HCEC 1CT (cell line): ENCODE results near the gene ZMYND19.
"Not testable (repeated sequence)": the region's sequence is repeated elsewhere in the genome, so short reads cannot be mapped to it uniquely, and the experiment has no call there.

Source experiments
- DNase-seq: peaks from one replicate; pipeline ENCODE4 v3.0.0-alpha.2; 2017

Gene ZMYND19

DNA sequence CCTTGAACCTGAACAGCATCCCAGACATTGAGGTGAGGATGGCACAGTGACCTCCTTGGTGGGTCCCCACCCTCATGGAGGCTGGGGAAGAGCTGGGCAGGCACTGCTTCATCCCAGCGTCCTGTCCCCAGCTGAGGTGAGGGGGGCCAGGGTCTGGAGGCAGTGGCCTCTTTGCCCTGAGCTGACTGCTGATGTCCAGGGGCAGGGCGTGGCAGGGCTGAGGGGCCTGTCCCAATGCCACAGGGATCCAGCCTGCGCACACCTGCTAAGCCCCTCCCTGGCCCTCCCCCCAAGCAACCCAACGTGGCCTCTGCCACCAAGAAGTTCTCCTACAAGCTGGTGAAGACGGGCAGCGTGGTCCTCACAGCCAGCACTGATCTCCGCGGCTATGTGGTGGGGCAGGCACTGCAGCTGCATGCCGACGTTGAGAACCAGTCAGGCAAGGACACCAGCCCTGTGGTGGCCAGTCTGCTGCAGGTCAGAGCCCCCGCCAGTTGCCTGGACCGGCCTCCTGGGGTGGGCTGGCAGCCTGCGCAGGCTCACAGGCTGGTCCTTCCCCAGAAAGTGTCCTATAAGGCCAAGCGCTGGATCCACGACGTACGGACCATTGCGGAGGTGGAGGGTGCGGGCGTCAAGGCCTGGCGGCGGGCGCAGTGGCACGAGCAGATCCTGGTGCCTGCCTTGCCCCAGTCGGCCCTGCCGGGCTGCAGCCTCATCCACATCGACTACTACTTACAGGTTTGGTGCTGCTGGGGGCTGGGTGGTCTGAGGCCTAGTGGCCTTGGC is 23.6 kb upstream of the ZMYND19 start:
- no peak for DNase-seq

DNA sequence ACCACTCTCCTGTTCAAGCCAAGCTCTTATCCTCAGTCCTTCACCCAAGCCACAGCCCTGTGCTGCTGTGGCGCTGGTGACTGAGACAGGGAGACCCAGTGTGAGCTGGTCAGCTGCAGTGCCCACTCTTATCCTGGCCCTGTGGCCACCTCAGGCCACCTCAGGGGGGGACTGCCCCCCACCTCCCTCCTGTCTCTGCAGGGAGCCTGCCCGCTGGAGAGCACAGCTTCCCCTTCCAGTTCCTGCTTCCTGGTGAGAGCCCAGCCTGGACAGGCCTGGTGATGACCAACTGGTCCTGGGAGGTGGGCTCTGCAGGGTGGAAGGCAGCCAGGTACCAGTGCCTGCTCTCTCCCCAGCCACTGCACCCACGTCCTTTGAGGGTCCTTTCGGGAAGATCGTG is 22.9 kb upstream of the ZMYND19 start:
- no peak for DNase-seq

DNA sequence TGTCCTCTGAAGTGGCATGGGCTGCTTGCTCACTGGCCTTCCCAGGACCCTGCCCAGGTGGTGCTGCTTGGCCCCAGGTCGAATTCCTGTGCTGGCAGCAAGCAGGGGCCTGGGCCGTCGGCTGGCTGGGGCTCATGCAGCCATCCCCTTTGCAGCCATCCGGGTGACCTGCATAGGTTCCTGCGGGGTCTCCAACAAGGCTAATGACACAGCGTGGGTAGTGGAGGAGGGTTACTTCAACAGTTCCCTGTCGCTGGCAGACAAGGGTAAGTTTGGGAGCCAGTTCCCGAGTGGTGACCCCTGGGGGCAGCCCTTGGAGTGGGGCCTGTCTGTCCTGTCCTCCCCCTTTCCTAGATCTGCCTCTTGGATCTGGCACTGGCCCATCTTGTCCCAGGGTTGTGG is 22.4 kb upstream of the ZMYND19 start:
- no peak for DNase-seq

DNA sequence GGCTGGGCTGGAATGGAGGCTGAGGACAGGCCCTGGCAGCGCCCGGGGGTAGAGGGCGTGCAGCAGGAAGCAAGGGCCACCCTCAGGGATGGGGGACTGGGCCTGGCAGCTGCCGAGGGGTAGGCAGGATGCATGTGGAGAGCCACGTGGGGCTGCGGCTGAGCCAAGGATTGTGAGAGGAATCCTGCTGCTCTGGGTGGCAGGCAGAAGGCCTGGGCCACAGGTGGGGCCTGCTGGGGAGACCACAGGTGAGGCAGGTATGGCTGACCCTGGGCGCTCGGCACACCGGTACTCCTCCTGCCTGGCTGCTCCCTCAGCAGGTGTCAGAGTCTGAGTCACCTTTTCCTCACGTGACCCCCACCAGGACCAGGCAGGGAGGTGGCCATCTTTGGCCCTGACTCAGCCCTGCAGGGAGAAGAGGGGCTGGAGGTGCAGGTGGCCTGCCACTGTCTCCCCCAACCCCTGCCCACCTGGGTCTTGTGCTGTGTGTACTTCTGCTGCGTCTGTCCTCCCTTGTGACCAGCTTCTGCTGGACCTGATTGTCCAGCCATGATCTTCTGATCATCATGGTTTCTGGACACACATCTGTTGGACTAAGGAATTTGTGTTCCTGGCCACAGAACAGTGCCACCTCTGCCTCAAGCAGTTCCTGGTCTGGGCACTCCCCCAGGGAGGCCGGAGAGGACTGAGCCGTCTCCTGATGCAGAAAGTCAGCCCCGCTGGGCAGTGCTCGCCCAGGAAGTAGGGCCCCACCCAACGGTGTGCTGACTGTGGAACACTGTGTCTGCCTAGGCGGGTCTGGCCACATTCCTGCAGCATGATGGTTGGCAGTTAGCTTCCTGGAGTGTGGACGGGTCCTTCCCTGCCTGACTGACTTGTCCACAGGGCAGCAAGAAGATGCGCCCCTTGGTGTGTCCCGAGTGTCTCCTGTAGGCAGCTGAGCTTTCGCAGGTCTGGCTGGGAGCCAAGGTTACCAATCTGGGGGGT is 21.6 kb upstream of the ZMYND19 start:
- DNase-seq, result peak; percentile 82

DNA sequence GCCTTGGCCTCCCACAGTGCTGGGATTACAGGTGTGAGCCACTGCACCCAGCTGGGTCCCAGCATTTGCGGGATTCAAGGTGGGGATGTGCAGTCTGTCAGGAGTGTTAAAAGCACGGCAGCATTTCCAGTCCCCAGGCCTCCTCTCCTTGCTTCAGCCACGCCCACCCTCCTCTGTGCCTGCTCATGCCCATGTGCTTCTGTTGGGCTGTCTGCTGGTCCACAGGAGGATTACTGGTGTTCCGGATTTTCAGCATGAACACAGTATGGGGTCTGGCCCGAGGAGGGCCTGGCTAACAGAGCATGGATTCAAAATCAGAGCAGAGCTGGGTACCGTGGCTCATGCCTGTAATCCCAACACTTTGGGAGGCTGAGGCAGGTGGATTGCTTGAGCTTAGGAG is 20.6 kb upstream of the ZMYND19 start:
- DNase-seq, result no peak

DNA sequence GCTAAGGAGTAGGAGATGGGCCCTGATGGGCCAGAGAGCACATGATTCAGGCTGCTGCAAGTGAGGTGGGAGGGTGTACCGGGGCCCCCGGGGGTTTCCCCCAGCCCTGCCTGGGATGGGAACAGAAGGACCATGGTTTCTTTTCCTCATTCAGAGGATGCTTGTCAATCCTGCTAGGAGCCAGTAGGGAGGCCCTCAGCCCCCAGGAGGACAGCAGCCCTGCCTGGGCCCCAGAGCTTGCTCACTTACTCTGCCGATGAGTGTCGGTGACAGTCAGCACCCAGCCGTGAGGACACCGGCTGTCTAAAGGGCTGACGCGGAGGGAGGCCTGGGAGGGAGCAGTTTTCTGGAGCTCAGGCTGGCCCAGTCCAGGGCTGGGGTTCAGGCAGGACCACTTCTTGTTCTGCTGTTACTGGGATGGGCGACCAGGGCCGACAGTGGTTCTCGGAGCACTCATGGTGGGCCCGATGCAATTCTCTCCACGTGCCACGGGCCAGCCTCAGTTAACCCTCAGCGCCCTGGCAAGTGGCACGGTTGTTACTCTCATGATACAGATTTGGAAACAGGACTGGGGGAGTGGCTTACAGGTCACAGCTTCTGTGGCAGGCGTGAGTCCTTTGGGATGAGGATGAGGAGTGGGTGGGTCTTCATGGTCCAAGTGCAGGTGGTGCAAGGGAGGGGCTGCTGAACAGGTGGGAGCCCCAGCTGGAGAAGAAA is 17.0 kb upstream of the ZMYND19 start:
- DNase-seq, result no peak

DNA sequence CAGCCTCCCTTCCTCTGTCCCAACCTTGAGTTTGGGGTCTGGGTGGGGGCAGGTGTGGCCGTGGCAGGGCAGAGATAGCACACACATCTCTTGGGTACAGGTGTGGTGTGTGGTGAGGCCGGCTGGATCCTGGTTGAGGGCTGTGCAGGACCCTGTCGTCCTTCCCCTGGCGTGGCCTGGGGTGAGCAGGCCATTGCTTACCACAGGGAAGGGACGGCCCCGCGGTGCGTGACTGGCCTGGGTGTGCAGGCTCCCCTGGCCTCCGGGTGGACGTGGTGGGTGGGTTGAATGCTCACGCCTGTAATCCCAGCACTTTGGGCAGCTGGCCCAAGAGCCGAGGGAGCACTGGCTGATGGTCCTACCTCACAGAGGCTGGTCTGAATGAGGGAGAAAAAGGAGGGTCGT is 16.4 kb upstream of the ZMYND19 start:
- no peak for DNase-seq

DNA sequence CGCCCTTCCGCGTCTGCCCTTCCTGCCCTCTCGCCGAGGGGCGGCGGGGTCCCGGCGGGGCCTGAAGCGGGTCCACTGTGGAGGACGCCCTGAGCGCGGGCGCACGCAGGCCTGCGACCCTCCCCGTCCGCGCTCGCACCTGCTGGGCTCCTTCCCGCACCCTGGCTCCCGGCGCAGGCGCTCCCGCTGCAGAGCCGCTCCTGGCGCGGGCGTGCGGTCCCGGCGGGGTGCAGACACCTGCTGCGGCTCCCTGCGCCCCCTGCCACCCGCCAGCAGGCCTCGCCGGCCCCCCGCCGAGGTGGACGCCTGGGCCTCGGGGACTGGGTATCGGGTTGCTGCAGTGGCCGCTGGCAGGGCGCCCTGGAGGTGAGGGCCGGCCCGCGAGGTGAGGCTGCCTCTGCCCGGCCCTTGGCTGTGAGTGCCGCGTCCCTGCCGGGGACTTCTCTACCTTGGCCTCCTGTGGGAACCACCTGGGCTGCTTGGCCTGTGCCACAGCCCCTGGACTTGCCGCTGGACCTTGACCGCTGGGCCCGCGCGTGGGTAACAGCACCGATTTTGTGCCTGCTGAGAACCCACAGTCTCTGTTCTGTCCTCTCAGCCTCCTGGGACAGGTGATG is 15.8 kb upstream of the ZMYND19 start:
- no peak for DNase-seq

DNA sequence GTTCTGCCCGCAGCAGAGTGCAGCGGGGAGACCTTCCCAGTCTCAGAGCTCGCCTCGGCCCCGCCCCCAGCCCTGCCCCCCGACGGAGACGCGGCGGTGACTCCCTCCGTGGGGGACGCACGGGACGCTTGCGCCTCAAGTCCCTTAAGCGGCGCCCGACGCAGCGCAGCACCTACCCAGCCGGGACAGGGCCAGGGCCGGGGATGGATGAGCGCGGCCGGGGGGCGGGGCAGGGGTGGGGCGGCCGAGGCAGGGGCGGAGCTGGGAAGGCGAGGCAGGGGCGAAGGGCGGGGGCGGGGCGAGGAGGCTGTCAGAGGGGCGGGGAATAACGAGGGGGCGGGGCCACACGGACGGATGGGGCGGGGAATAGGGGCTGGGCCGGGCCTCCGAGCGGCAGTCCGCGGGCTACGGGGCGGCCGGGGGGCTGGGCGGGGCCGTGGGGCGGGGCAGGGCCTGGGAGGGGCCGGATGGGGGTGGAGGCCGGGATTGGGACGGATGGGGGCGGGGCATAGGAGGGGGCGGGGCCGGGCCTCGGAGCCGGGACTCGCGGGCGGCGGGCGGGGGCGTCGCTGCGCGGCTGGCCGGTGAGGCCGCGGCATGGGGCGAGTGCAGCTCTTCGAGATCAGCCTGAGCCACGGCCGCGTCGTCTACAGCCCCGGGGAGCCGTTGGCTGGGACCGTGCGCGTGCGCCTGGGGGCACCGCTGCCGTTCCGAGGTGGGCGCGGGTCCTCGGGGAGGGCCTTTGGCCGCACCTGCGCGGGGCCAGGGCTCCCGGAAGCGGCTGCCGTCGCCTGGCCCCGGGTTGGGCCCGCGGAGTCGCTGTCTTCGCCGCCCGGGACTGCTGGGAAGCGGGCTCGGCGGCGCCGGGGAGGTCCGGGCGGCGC is 15.1 kb upstream of the ZMYND19 start, which contains the start of gene ARRDC1:
Gene ARRDC1 (plus strand): TSS at position 566 of the 884 bp plus-strand sequence. CDS start 32 bp downstream, at position 598.
- peak; percentile 79 for DNase-seq

DNA sequence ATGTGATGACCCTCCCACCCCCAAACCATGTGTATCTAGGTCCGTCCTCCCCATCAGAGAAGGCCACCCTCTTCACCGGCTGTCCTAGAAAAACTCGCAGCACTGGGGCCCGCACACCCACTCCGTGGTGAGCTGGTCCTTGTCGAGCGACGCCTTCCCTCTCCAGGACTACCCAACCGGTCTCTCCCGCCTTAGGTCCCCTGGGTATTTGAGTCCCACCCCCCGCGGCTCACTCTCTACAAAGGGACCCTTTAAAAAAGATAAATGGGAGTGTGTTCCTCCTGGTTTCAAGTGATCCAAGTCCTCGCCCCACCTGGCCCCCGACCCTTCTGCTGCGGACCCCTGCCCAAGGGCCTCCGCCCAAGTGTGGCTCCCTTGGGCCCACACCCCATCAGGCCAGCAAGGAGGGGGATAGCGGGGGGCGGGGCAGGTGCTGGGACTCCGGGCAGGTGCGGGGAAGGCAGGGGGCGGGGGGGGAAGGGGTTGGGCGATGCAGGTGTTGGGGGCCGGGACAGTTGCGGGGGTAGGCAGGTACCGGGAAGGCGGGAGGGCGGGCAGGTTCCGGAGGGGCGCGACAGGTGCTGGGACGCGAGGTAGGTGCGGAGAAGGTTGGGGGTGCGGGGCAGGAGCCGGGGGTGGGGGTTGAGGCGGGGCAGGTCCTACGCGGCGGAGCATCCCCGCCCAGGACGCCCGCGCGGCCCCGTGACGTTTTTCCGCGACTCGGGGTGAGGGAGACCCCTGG is 14.2 kb upstream of the ZMYND19 start:
- no peak for DNase-seq

DNA sequence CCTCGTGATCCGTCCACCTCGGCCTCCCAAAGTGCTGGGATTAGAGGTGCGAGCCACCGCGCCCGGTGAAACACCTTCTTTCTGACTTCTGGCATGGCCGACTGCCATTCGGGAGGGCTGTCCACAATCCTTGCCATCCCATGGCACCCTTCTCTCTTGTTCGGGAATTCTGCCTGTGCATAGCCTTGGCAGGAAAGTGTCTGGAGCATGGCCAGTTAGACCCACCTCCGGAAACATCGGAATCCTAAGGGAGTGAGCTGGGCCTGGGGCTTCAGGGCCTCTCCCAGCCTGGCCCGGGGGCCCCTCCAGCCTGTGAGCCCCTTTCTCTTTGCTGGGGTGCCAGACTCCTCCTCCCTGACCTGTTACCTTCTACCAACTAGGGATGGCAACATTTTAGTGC is 13.6 kb upstream of the ZMYND19 start:
- DNase-seq, result no peak

DNA sequence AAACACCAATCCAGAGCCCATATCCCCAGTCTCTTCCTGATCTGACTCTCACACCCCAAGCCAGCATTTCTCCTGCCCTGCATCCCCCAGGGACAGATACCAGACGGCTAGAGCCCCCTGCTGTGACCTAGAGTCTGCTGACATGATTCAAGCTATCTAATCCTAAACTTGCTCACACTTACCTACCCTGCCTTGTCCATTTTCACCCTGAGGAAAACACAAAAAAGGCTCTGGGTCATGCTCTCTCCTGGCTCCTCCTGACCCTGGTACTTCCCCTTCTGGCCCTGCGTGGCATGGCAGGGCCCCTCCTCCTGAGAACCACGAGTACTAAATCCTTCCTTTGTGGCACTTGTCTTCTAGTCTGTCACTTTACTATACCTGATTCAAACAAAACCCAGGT is 12.3 kb upstream of the ZMYND19 start:
- DNase-seq, result no peak

DNA sequence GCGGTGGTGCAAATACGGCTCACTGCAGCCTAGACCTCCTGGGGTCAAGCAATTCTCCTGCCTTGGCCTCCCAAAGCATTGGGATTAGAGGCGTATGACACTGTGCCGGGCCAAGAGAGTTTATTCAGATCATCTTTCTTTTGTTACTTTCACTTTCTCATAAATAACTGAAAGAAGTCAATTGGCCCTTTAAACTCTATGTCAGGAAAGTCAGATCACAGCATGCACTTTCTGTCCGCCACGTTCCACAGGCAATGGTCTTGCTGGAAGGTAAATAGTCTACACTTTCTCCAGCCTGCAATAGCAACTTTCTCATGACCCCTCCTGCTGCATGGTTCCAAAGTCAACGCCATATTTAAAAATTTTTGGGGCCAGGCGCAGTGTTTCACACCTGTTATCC is 8.6 kb upstream of the ZMYND19 start:
- DNase-seq, result no peak

DNA sequence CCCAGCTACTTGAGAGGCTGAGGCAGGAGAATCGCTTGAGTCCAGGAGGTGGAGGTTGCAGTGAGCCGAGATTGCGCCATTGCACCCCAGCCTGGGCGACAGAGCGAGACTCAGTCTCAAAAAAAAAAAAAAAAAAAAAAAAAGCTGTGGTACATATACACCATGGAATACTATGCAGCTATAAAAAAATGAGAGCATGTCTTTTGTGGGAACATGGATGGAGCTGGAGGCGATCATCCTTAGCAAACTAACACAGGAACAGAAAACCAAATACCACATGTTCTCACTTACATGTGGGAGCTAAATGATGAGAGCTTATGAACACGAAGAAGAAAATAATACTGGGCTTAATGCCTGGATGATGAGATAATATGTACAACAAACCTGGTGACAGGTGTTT is 6.3 kb upstream of the ZMYND19 start:
- not testable (repeated sequence) for DNase-seq

DNA sequence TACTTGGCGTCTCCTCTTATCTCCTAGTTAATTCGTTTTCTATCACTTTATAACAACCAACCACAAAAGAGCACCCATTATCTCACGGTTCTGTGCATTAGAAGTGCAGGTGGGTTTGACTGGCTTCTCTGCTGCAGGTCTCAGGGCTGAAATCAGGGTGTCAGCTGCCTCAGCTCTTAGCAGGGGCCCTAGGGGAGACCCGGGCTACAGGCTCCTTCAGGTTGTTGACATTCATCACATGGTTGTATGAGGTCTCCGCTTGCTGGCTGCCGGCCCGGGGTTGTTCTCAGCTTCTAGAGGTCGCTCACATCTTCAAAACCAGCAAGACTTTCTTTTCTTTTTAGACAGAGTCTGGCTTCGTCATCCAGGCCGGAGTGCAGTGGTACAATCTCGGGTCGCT is 2.9 kb upstream of the ZMYND19 start:
- DNase-seq, result no peak

DNA sequence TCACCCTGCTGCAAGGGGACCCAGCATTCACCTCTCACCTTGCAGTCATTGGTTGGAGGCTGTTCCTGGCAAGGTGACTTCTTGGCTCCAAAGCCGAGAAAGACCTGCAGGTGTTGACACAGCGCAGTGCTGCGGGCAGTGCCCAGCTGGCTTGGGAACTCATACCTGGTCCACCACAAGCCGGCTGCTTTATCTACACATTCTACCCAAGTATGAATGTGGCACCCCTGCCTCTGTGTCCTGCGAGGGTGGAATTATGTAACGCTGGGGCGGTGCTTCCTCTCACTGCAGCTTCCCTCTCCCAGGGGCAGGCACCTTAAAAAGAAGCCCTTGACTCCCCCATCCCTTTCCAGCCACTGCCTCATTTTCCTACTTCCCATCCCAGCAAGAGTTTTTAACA is 2.5 kb upstream of the ZMYND19 start:
- DNase-seq, result no peak

DNA sequence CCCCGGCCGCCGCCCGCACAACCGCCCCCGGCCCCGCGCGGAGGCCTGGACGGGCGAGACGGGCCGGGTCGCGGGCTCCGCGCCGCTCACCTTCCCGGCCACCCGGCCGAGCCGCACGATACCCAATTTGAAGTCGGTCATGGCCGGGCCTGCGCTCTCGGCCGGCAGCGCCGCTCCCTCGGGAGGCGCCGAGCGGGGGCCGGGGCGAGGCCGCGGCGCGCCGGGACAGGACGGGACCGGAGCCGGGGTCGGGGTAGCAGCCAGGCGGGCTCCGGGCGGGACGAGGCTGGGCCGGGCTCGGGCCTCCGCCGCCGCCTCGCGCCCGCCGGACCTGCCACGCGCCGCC is 216 bp downstream of the ZMYND19 start:
- no peak for DNase-seq

DNA sequence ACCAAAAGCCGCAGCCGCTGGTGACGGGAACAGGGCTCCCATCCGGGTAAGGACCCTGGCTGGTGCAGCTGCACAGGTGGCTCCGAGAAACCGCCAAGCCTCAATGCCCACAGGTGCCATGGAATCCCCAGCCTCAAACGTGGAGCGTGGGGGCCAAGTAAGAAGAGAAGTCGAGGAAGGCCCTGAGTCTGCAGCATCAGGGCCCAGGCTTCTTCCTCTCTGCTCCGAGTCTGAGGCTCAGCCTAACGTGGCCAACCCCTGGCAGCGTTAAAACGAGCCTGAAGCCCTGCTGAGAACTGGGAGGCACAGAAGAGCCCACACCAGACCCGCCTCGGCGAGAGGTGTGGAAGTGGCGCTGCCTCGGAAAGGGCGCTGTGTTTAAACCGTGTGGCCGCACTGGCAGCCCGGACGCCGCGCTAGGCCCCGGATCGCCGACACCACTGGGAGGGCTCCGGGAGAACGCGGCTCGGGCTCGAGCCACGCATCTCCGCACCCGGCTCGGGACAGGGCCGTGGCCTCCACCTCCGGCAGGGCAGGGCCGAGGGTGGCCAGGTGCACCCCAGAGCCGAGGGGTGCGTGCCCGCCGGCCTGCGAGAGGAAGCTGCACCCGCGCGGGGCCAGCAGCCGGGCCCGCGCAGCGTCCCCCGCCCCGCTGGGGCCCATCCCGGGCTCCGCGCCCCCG is 730 bp downstream of the ZMYND19 start:
- DNase-seq, result no peak

DNA sequence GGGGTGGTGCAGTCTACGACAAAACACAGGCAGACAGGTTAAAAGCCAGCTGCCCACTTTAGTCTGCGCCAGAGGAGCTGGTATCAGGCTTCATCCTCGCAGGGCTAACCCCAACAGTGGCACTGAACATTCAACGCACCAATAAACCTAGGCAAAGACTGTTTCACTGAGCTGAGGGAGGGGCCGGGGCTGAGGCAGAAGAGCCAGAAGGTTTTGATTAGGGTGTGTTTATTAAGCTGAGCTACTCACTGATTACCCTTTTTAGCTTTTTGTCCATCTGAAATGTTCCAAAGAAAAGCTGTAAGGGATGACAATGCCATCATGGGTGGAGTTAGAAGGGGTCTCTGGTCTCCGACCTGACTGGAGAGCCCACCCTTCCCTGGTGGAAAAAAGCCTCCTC is 1.4 kb downstream of the ZMYND19 start:
- no peak for DNase-seq

DNA sequence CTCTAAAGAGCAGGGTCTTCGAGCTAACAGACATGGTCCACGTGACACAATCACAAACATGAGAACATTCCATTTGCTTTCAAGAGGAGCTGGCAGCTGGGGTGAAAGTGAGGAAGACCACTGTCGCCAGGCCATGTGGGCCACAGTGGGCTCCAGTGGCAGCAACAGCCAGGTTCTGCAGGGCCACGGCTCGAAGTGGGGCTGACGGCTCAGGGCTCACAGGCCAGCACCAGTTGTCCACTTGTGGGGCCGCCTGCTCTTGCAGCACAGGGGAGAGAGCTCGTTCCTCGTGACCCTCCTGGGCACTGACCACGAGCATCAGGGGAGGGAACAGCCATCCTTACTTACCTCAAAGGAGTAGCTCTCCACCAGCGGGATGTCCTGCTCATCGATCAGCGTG is 2.0 kb downstream of the ZMYND19 start:
- no peak for DNase-seq

DNA sequence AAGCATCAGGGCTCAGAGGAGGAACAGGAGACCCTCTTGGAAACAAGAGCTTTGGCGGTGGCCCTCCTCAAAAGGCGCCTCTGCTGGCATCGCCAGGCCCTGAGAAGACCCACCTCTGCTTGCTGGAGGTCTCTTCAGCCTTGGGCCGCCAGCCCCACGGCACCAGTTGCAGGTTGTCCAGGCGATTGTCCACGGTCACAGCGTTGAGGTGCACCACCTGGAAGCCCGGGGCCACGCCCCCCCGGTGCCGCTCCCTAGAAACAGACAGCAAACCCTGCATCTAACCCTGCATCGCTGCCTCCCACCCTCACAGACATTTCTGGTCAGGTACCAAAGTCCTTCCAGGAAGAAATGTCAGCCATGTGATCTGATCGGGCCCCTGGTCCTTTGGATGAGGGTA is 3.5 kb downstream of the ZMYND19 start:
- DNase-seq, result no peak
